NCI-H146 treated with DMSO at 0.1 percent for 48 hours (cell line): ENCODE data around the gene ROR2.
"Not testable (repeated sequence)": the region's sequence is repeated elsewhere in the genome, so short reads cannot be mapped to it uniquely, and the experiment has no call there.

Source experiments
- DNase-seq: peaks from one replicate; lab custom pipeline; 2025; ENCODE audit not compliant: unreplicated experiment; lab: John Stamatoyannopoulos, UW

ROR2 gene

DNA sequence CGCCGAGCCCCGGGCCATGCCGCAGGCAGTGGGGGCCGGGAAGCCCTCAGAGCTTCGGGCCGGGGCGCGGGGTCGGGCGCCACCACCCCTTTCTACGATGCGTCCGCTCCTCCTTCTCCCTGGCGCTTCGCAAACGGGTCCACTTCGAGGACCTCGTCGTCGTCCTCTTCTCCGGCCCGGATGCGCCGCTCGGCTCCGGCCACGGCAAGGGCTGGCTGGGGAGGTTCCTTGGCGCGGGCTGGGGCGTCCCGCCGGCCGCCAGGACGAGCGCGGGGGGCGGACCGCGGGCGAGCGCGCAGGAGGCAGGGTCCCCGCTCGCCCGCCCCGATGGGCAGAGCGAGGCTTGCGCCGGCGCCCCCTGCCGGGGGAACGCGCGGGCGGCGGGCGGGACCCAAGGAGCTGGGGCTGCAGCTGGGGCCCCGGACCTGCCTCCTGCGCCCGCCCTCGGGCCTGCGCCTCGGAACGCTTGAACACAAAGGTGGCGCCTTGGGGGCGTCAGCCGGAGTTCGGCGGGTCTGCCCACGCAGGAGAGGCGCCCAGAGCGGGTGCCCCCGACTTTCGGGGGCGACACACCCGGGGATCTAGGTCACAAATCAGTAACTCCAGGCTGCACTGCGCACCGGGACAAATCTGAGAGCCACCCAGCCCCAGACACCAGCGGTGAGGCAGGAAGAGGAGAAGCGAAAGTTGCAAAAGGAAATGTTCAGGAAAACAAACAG lies at the start of gene ROR2:
Gene ROR2 (minus strand): TSS at position 283 of the 719 bp plus-strand sequence.
- DNase-seq: no peak

DNA sequence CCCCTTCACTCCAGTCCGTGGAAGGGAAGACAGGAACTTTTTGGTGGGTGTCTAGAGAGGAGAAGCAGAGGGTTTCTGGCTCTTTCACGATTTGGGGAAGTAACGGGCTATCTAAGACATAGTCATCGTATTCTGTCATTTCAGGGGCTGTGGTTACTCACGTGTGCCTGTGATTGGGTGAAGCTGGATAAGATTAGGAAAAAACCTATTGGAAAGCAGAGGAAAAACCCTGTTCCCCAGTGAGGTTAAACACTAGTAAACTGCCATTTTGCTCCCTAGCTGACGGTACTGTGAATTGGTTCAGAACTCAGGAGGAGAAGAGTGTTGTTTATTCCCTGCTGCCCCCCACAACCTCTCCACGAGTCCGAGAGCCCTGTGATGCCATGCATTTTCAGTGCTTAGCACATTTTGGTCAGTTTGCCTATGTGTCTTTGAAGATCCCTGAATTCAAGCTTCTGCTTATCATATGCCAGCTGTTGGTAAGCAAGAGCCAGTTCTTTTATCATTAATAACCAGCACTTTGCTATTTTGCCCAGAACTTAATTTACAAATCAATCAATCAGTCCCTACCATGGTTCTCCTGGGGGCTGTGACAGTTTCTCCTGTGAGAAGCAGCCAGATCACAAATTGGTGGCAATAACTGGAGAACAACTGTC lies 45.1 kb upstream of the ROR2 start:
- DNase-seq: no peak

DNA sequence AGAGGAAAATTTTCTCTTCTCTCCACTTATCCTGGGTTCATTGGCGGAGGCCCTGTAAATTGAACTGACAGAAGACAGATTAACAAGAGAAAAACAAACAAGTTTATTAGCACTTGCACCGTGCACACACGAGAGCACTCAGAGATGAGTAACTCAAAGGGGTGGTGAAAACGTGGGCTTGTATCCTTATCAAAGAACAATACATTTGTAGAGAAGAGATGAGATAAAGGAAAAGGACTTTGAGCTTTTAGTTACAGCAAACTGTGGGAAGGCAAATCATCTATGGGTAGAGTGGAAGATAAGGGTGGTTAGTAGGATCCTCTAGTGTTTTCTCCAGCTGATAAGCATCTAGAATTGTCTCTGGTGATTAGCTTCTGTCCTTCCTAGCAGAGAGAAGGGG lies 44.4 kb upstream of the ROR2 start:
- DNase-seq: no peak

DNA sequence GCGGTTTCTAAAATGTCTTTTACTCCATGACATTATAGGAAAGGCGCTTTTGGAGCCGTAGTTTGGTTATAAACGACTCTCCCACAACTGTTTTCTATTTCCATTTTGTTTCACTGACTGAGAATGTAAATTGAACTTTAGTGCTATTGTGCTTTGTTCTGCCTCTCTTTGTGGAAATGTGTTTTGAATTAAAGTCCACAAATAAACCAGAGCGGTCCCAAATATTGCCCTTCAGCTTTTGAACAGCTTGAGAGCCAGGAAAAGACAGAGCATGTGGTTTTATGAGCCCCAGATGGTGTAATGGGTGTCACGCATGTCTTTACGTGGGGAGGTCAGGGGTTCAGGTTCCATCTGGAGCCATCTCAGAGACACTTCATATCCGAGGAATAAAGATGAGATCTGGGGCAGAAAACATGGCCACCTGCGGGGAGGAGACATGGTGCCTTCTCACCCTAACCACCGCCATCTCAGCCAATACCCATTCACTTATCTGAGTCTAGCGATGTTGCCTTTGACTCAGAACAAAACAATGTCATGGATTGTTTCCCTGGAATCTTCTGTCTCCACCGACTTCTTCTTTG lies 42.5 kb upstream of the ROR2 start:
- no peak for DNase-seq

DNA sequence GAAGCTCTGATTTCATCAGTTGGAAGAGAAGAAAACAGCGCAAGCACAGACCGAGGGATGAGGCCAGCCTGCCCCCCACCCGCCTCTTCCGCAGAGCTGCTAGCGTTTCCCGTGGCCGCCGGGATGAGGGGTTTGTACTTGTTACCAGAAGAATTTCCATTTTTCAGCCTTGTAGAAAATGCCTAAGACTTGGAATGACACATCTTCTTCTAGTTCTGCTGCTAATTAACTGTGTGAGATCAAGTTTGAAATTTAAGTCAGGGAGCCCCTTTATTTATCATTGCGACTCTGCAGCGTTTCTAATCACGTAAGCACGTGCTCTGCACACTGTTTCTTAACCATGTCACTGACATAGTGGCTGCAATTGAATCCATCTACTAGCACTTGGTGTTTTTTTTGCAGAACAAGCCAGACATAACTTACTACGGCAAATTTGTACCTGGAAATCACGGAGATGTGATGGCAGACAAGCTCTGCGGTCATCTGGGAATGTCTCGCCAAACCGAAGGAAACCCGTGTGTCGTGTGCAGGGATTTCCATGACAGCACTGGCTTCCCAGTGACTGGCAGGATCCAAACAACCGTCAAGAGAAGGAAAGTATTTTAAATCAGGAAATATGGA lies 41.8 kb upstream of the ROR2 start:
- DNase-seq: no peak

- no peak for DNase-seq
Observed at GRCh38 chr9:91986248-91986647, 36.2 kb upstream of the ROR2 start.

- DNase-seq: no peak
Observed at GRCh38 chr9:91985692-91986091, 35.7 kb upstream of the ROR2 start.

DNA sequence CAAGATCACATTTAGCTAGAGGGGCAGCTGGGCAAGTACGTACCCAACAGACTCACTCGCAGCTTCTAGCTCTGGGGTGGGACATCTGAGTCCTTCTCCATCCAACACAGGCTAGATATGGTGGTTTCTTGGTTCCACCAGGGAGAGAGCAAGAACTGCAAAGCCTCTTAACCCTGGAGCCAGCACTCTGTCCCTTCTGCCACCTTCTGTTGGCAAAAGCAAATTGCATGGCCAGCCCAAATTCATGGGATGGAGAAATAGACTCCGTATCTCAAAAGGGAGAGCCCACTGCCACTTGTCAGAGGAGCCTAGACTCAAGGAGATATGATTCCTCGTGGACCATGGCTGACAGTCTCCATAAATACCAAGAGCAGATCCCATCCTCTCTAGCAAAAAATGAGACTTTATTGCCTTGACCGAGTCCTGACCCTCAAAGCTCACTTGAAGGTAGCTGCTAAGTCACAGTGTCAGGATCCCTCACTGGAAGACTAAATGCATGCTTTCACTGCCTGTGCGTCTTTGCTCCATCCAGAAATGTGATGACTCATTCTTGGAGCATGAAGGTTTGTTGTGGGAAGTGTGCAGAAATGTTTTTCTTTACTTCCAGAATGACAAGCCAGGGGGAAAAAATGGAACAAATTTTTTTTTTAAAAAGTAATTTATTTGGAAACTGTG lies 28.8 kb upstream of the ROR2 start:
- no peak for DNase-seq

DNA sequence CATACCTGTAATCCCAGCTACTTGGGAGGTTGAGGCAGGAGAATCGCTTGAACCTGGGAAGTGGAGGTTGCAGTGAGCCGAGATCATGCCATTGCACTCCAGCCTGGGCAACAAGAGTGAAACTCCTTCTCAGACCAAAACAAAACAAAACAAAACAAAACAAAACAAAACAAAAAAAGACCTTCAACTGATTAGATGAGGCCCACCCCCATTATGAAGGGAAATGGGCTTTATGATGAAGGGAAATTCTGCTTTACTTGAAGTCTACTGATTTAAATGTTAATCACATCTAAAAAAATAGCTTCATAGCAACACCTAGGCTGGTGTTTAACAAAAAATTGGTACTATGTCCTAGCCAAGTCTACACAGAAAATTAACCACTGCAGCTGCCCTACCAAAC lies 25.2 kb upstream of the ROR2 start:
- DNase-seq: not testable (repeated sequence)

- DNase-seq: no peak
Observed at GRCh38 chr9:91972711-91973110, 22.7 kb upstream of the ROR2 start.

DNA sequence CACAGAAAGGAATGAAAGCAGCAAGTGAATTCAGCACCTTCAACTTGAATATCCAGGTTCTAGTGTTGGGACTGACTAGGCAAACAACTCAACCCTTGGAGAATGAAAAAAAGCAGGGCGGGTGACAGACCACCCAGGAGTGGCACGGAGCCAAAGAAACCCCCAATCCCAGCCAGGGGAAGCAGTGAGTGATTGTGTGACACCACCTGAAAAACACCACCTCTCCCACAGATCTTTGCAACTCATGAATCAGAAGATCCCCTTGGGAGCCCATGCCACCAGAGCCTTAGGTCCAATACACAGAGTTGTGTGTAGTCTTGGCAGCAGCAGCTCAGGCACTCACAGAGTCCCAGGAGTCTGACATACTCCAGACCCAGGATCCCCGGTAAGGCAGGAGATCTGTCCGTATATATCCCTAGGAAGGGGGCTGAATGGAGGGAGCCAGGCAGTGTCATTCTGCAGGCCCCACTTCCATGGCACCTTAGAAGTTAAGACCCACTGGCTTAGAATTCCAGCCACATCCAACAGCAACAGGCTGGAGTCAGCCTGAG lies 22.1 kb upstream of the ROR2 start:
- no peak for DNase-seq

DNA sequence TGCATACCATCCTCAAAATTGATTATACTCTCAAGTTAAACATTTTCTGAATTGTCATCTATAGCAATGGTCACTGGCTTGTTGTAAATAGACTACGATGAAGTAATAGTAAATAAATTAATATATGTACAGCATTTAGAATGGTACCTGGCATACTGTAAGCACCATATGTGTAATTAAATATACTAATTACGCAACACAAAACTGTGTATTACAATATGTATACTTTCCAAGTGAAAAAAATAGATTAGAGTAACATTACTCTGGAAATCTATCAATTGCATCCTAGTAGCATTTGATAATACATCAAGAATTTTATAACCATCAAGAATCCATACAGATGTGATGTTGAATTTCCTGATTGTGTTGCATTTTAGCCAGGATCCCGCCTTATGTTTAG lies 17.2 kb upstream of the ROR2 start:
- no peak for DNase-seq

DNA sequence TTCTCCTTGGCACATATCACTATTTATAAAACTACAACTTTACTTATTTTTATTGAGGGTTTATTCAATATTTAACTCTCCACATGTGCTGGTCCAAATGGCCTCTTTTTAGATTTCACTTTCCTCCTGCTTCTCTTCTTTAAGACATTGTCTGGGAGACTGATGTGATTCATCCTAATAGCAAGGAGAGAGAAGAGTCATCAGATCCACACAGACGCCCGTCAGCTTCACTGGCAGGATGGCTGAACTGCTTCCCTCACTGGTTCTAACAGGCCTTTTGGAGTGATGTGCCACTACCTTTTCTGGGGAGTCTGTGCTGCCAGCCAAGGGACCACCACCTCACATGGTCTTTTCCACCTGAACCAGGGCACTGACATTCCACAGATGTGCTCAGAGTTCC lies 16.5 kb upstream of the ROR2 start:
- DNase-seq: no peak

- no peak for DNase-seq
Observed at GRCh38 chr9:91963711-91964240, 13.7 kb upstream of the ROR2 start.

DNA sequence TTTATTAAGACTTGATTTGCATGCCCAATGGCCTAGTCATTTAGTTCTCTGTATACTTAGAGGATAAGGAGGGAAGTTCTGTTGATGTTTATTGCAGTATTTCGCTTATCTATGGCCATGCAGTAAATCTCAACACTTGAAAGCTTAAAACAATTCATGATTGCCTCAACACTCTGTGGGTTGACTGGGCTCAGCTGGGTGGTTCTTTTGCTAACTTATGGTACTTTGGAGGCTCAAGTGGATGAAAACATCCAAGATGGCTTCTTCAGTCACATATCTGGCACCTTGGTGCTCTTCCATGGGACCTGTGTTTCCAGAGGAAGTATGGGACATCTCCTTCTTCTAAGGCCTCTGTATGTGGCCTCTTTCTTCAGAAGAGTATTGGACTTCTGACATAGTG lies 10.3 kb upstream of the ROR2 start:
- DNase-seq: no peak

DNA sequence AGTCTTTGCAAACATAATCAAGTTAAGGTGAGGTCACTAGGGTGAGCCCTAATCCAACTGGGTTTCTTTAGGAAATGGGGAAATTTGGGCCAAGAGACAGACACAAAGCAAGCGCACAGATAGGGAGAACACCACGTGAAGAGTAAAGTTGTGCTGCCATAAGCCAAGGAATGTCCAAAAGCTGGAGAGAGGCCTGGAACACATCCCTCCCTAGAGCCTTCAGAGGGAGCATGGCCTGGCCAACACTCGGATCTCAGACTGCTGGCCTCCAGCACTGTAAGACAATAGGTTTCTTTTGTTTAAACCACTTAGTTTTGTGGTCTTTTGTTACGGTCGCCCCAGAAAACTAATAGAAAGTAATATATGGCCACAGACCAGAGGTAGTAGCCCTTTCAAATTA lies 8.1 kb upstream of the ROR2 start:
- DNase-seq: no peak

DNA sequence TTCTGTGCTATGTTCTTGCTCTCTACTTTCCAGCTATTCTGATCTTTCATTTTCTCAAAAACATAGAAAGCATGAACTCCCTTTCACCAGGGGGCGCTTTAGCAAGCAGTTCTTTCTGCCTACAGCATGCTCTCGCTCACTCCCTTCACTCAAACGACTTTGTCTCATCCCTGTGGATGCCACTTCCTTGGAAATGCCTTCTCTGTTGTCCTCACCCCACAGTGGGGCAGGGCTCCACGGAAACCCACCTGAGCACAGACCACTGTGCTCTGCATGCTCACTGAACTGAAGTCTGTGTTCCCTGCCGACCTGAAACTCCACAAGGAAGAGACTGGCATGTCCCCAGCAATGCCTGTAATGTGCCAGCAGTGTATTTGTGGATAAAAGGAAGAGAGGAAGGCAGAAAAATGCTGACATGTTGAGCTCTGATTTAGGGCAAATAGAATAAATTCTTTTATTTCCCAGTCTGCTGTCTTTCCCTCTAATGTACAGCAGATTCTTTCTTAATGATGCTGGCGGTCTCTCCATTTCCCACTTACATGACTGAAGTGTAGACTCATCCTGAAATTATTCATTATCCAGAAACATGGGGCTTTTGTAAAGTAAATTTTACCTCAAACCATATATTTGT lies 4.9 kb upstream of the ROR2 start:
- DNase-seq: no peak

DNA sequence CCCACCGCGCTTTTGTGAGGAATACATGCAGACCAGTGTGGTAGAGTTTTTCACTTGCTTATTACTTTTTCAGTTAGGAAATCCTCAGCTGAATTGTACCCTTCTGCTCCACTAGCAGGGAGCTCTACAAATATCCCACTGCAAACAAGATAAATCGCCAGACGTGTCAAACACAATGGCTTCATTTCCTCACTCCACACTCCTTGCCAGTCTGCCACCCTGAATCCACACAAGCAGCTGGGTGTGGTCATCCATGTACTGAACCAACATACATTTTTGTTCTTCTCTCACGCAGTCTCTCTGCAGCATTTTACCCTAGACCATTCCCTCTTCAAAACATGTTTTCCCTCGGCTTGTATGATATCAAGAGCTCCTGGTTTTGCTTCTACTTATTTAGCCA lies 3.7 kb upstream of the ROR2 start:
- no peak for DNase-seq

DNA sequence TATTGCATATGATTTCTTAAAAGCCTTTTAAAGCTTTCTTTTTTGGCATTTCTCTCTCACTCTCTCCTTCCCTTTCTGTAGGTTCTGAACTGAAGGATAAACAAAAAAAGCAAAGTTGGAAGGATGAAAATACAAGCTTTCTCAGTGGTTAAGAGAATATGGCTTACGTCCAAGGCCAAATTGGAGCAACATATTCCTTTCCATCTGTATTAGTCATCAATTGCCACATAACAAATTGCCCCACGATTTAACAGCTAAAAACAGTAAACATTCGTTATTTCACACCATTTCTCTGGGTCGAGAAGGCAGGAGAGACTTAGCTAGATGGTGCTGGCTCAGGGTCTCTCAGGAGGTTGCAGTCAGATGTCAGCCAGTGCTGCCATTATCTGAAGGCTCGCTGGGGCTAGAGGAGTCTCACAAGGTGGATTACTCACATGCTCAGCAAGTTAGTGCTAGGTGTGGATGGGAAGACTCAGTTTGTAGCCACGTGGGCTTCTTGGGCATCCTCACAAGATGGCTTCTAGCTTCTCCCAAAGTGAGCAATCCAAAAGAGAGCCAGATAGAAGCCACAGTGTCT lies 2.0 kb upstream of the ROR2 start:
- DNase-seq: no peak

DNA sequence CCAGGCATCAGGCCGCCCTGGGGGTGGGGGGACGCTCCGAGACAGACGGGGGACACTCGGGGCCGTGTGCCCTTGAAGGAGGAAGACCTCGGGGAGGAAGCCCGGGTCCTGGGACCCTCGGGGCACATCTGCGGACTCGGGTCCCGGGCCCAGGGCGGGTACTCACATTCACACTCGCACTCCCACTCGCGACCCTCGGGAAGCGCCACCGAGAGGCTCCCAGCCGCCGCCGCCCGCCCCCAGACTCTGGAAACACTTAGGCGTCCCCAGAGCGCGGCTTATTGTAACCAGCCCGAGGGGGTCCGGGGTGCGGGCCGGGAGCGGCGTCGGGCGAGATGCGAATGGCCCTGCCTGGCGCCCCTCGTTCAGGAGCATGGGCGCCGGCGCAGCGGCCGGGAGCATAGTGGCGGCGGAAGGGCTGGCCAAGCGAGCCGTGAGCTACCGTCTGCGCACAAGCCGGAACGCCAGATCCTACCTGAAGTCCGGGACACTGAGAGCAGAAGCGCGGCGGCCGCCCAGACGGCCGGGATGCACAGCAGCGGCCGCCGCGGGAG lies 559 bp downstream of the ROR2 start:
- no peak for DNase-seq
